H7 (cell line): ENCODE measurements around the gene TMEM209. TPM values are rescaled to one million over a fixed set of nuclear protein-coding genes. Genes with fewer than 3 reads are reported as not detected.
"Not testable (repeated sequence)": the region's sequence is repeated elsewhere in the genome, so short reads cannot be mapped to it uniquely, and the experiment has no call there.

Experiments used
- DNase-seq: peaks from one replicate; pipeline ENCODE4 v3.0.0; 2012
- H3K27me3 ChIP-seq: 2 replicates; pipeline ENCODE4 v1.6.0; 2011; ENCODE audit warnings: mild to moderate bottlenecking, low read length; ENCODE audit not compliant: control insufficient read depth, insufficient read depth
- H3K36me3 ChIP-seq: replicated peaks from 2 replicates; pipeline ENCODE4 v1.5.1; 2011; ENCODE audit warnings: low read length; ENCODE audit not compliant: control insufficient read depth, insufficient read depth
- H3K4me3 ChIP-seq: 2 replicates; pipeline ENCODE4 v1.5.1; 2011; ENCODE audit warnings: low read depth, mild to moderate bottlenecking, control low read depth, low read length, moderate library complexity; ENCODE audit not compliant: insufficient read depth
- total RNA-seq: library from RNA; depleted of rRNA; stranded (reverse); fragments of >200 nt; shearing (Covaris generic); gene quantifications from 2 replicates; pipeline ENCODE4 v1.2.3, GENCODE V29; 2014; rRNA removed

TMEM209 gene
- 25.1 and 25.5 TPM in 2 replicates for total RNA-seq

- peak within 1 kb of the TSS; percentile 68 for H3K4me3 ChIP-seq
- H3K36me3 ChIP-seq, result peaks cover 7% of the 10 kb centered on the region
- no peaks in the 10 kb centered on the region for H3K27me3 ChIP-seq
- DNase-seq, result peak; percentile 95
Observed at GRCh38 chr7:130205084-130205947, at the start of gene TMEM209. Gene TMEM209 (minus strand): TSS chr7:130205406. CDS start chr7:130205375, 31 bp downstream.

DNA sequence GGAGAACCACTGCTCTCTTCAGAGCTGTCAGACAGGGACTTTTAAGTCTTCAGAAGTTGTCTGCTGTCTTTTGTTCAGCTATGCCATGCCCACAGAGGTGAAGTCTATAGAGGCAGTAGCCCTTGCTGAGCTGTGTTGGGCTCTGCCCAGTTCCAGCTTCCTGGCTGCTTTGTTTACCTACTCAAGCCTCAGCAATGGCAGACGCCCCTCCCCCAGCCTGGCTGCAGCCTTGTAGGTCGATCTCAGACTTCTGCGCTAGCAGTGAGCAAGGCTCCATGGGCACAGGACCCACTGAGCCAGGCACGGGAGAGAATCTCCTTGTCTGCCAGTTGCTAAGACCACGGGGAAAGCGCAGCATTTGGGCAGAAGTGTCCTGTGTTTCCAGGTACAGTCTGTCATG lies 49.3 kb upstream of the TMEM209 start:
- H3K36me3 ChIP-seq, result no peaks in the 10 kb centered on the region

DNA sequence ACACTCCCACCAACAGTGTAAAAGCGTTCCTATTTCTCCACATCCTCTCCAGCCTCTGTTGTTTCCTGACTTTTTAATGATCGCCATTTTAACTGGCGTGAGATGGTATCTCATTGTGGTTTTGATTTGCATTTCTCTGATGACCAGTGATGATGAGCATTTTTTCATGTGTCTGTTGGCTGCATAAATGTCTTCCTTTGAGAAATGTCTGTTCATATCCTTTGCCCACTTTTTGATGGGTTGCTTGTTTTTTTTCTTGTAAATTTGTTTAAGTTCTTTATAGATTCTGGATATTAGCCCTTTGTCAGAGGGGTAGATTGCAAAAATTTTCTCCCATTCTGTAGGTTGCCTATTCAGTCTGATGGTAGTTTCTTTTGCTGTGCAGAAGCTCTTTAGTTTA lies 44.4 kb upstream of the TMEM209 start:
- not testable (repeated sequence) for H3K36me3 ChIP-seq, H3K27me3 ChIP-seq, H3K4me3 ChIP-seq, DNase-seq

More for the DNA sequence above, 49.3 kb upstream of the TMEM209 start:
- no peak for DNase-seq
- Histone ChIP-seq H3K27me3 (no peaks in the 10 kb centered on the region), H3K4me3 (no peak overlapping the region)

DNA sequence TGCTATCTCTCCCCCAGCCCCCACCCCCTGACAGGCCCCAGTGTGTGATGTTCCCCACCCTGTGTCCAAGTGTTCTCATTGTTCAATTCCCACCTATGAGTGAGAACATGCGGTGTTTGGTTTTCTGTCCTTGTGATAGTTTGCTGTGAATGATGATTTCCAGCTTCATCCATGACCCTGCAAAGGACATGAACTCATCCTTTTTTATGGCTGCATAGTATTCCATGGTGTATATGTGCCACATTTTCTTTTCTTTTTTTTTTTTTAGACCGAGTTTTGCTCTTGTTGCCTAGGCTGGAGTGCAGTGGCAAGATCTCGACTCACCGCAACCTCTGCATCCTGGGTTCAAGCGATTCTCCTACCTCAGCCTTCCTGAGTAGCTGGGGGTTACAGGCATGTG lies 43.6 kb upstream of the TMEM209 start:
- not testable (repeated sequence) for H3K4me3 ChIP-seq

DNA sequence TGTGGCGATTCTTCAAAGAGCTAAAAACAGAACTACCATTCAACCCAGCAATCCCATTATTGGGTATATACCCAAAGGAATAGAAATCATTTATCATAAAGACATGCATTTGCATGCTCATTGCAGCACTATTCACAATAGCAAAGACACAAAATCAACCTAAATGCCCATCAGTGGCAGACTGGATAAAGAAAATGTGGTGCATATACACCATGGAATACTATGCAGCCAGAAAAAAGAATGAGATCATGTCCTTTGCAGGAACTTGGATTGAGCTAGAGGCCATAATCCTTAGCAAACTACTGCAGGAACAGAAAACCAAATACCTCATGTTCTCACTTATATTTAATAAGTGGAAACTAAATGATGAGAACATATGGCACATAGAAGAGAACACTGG lies 41.3 kb upstream of the TMEM209 start:
- not testable (repeated sequence) for H3K27me3 ChIP-seq, H3K36me3 ChIP-seq, DNase-seq, H3K4me3 ChIP-seq

More for the DNA sequence above, 43.6 kb upstream of the TMEM209 start:
- DNase-seq, H3K27me3 ChIP-seq, H3K36me3 ChIP-seq: not testable (repeated sequence)

DNA sequence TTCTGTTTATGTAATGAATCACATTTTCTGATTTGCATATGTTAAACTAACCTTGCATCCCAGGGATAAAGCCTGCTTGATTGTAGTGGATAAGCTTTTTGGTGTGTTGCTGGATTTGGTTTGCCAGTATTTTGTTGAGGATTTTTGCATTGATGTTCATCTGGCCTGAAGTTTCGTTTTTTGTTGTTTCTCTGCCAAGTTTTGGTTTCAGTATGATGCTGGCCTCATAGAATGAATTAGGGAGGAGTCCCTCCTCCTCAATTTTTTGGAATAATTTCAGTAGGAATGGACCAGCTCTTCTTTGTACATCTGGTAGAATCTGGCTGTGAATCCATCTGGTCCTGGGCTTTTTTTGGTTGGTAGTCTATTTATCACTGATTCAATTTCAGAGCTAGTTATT lies 38.3 kb upstream of the TMEM209 start:
- not testable (repeated sequence) for H3K4me3 ChIP-seq, H3K36me3 ChIP-seq, H3K27me3 ChIP-seq, DNase-seq

DNA sequence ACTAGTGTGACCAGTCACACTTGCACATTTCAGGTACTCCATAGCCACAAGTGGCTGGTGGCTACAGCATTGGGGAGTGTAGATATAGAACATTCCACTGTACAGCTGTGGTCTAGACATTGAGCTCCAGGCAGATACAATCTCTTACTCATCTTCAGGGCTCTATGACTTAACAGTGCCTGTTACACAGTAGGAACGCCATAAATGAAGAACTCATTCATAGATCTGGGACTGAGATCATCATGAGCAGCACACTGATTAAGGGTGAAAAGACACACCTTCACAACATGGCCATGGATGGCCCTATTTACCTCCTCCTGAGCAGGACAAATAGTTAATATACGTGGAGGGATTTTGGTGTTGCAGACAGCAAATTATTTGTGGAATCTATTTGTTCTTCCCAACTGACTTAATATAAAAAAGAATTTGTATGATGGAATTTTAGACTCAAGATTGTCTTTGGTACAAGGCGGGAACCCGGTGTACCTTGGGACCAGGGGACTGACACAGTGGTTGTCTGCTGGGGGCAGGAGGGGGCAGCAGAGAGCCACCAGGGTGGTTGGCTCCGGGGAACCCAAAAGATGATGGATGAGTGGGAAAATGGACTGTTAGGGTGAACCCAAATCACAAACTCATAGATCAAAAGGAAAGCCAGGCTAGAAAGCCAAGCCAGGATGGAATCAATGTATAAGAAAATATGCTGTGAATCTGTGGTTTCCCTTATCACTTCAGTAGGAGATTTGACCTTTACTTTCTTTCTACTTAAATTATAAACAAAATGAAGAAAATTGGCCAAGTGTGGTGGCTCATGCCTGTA lies 37.2 kb upstream of the TMEM209 start:
- peak; percentile 71 for DNase-seq

DNA sequence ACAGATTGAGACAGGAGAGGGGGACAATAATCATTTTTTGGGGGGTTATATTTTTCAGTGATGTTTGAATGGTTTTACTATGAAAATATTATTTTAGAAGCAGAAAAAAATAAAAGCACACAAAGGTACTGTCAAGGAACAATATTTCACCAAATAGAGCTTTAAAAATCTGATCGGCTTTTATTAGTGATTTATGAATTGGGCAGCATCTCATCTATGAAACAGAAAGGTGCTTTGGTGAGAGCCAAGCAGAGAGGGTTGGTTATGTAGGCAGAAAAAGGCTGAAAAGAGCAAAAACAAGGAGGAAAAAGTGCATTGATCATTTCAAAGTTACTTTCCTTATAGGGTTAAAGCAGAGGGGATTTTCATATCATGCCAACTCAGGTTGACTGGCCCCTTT lies 35.0 kb upstream of the TMEM209 start:
- Histone ChIP-seq H3K4me3 (no peak overlapping the region), H3K27me3 (no peaks in the 10 kb centered on the region), H3K36me3 (no peaks in the 10 kb centered on the region)
- no peak for DNase-seq

More for the DNA sequence above, 37.2 kb upstream of the TMEM209 start:
- Histone ChIP-seq H3K27me3 (no peaks in the 10 kb centered on the region), H3K36me3 (no peaks in the 10 kb centered on the region), H3K4me3 (no peak overlapping the region)

DNA sequence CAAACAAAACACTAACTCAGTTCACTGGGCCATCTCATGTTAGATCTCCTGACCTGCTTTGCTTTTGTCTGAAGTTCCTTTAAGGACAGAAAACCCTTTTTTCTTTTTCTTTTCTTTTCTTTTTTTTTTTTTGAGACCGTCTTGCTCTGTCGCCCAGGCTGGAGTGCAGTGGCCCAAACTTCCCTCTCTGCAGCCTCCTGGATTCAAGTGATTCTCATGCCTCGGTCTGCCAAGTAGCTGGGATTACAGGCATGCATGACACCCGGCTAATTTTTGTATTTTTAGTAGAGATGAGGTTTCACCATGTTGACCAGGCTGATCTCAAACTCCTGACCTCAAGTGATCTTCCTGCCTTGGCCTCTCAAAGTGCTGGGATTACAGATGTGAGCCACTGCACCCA lies 31.2 kb upstream of the TMEM209 start:
- H3K4me3 ChIP-seq, DNase-seq, H3K36me3 ChIP-seq, H3K27me3 ChIP-seq: not testable (repeated sequence)

- DNase-seq, result no peak
- Histone ChIP-seq H3K36me3 (no peaks in the 10 kb centered on the region), H3K27me3 (no peaks in the 10 kb centered on the region), H3K4me3 (no peak overlapping the region)
Observed at GRCh38 chr7:130234078-130234477, 28.9 kb upstream of the TMEM209 start.

DNA sequence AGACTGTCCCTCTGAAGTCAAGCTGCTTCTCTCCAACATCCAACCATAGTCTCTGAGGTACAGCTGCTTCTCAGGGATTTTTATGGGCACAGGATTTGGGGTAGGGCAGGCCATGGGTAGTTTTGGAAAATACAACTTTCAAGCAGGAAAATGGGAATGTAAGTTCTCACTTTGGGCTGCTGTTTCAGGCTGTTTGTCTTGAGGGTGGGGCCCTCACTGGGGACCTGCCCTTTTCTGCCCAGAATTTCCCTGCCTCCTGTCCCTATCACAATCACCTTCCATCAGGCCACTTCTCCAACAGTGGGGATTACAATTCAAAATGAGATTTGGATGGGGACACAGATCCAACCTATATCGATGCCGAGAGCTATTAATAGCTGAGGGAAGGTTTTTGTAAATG lies 27.0 kb upstream of the TMEM209 start:
- no peak for DNase-seq
- Histone ChIP-seq H3K27me3 (no peaks in the 10 kb centered on the region), H3K36me3 (no peaks in the 10 kb centered on the region), H3K4me3 (no peak overlapping the region)

GRCh38 chr7:130231792-130232191 lies 26.6 kb upstream of the TMEM209 start:
- no peak for DNase-seq
- Histone ChIP-seq H3K36me3 (no peaks in the 10 kb centered on the region), H3K27me3 (no peaks in the 10 kb centered on the region), H3K4me3 (no peak overlapping the region)

GRCh38 chr7:130229981-130230380 lies 24.8 kb upstream of the TMEM209 start:
- H3K4me3 ChIP-seq, H3K27me3 ChIP-seq, DNase-seq, H3K36me3 ChIP-seq: not testable (repeated sequence)

DNA sequence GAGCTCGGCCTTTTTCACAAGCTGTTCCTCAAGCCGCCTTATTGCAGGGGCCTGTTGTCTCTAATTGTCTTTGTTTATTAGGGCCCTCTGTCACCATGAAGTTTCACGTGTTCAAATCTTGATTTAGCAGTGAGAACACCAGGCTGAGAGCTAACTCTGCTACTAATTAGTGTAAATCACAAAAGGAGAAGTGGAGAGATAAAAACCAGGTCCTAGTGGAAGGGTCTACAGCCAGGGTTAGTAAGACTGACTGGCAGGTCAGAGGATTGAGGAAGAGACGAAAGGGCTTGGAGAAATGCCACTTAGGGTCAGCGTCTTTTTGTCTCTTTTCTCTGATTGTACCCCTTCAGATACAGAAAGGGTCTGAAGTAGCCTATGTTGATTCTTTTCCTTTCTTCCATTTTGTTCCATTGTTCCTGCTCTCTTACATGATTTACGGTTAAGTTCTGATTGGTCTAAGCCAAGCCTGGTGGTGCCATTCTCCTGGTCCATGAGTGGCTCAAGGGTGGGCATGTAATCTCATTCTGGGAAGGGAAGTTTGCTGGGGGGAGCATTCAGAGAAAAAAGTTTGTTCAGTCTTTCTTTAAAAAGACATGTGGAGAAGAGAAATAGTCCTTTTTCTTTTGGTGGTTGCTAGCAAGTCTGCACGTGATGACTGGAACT lies 23.8 kb upstream of the TMEM209 start:
- H3K27me3 ChIP-seq, result no peaks in the 10 kb centered on the region
- H3K4me3 ChIP-seq, result no peak overlapping the region
- DNase-seq, result peak; percentile 23
- H3K36me3 ChIP-seq, result no peaks in the 10 kb centered on the region
